ENCODE data around the gene EHD1. TPM values are rescaled to one million over a fixed set of nuclear protein-coding genes. Genes with fewer than 3 reads are reported as not detected.
A peak's percentile ranks its signal among the peaks of the same experiment; 100 is the strongest.

Gene EHD1
- total RNA-seq, 1 donor from 2014 or later, result 111 TPM

- no peak overlapping the region for H3K4me3 Mint-ChIP-seq (ENCODE audit: unreplicated experiment)
- H3K36me3 Mint-ChIP-seq (ENCODE audit: low read depth), result no peaks in the 10 kb centered on the region
- H3K27ac Mint-ChIP-seq (ENCODE audit: unreplicated experiment), result no peak overlapping the region
- H3K9me3 Mint-ChIP-seq (ENCODE audit: low read depth), result no peaks in the 10 kb centered on the region
- DNase-seq (ENCODE audit: low spot score), result peak; percentile 82
- H3K27me3 Mint-ChIP-seq (ENCODE audit: low read depth), result no peaks in the 10 kb centered on the region
- TF ChIP-seq CTCF (IDR thresholded peaks at IDR 0.05), result no peak
- peaks cover 4% of the 10 kb centered on the region for H3K4me1 Mint-ChIP-seq (ENCODE audit: low read depth)
Observed at GRCh38 chr11:64838600-64839334, 39.7 kb downstream of the EHD1 start.

- H3K27ac Mint-ChIP-seq (ENCODE audit: unreplicated experiment), result no peak overlapping the region
- H3K27me3 Mint-ChIP-seq (ENCODE audit: low read depth), result no peaks in the 10 kb centered on the region
- H3K36me3 Mint-ChIP-seq (ENCODE audit: low read depth), result no peaks in the 10 kb centered on the region
- no peak for TF ChIP-seq CTCF (IDR thresholded peaks at IDR 0.05)
- DNase-seq (ENCODE audit: low spot score), result peak; percentile 73
- H3K4me3 Mint-ChIP-seq (ENCODE audit: unreplicated experiment), result no peak overlapping the region
- H3K4me1 Mint-ChIP-seq (ENCODE audit: low read depth), result peaks cover under 1% of the 10 kb centered on the region
- no peaks in the 10 kb centered on the region for H3K9me3 Mint-ChIP-seq (ENCODE audit: low read depth)
Observed at GRCh38 chr11:64837887-64838351, 40.5 kb downstream of the EHD1 start.

- no peaks in the 10 kb centered on the region for H3K27me3 Mint-ChIP-seq (ENCODE audit: low read depth)
- no peak overlapping the region for H3K27ac Mint-ChIP-seq (ENCODE audit: unreplicated experiment)
- no peaks in the 10 kb centered on the region for H3K36me3 Mint-ChIP-seq (ENCODE audit: low read depth)
- H3K9me3 Mint-ChIP-seq (ENCODE audit: low read depth), result no peaks in the 10 kb centered on the region
- DNase-seq (ENCODE audit: low spot score), result peak; percentile 86
- H3K4me1 Mint-ChIP-seq (ENCODE audit: low read depth), result no peaks in the 10 kb centered on the region
- H3K4me3 Mint-ChIP-seq (ENCODE audit: unreplicated experiment), result no peak overlapping the region
- no peak for TF ChIP-seq CTCF (IDR thresholded peaks at IDR 0.05)
Observed at GRCh38 chr11:64836448-64837072, 41.9 kb downstream of the EHD1 start.

GRCh38 chr11:64835616-64836447, 42.6 kb downstream of the EHD1 start:
- no peaks in the 10 kb centered on the region for H3K4me1 Mint-ChIP-seq (ENCODE audit: low read depth)
- peak; percentile 80 for DNase-seq (ENCODE audit: low spot score)

More at GRCh38 chr11:64835616-64836447, 42.6 kb downstream of the EHD1 start:
- H3K36me3 Mint-ChIP-seq (ENCODE audit: low read depth), result no peaks in the 10 kb centered on the region
- no peak overlapping the region for H3K4me3 Mint-ChIP-seq (ENCODE audit: unreplicated experiment)
- TF ChIP-seq CTCF (IDR thresholded peaks at IDR 0.05), result no peak
- no peaks in the 10 kb centered on the region for H3K9me3 Mint-ChIP-seq (ENCODE audit: low read depth)
- no peaks in the 10 kb centered on the region for H3K27me3 Mint-ChIP-seq (ENCODE audit: low read depth)
- H3K27ac Mint-ChIP-seq (ENCODE audit: unreplicated experiment), result no peak overlapping the region

Data from chondrocyte (in vitro differentiated cells).